Fibroblast of lung (primary cell): ENCODE measurements around the gene SIGLEC7. TPM values are rescaled to one million over a fixed set of nuclear protein-coding genes. Genes with fewer than 3 reads are reported as not detected.

Experiments used
- DNase-seq, 2 donors: peaks; one replicate each; pipeline versions ENCODE4 v3.0.0 to v3.0.0-alpha.2; 2010; ENCODE audit warnings: low read depth in 2 of 2
- H2AFZ ChIP-seq: 2 replicates; pipeline ENCODE4 v1.5.1; 2012; ENCODE audit warnings: low read length, control low read depth, inconsistent platforms
- H3K27ac ChIP-seq: 2 replicates; pipeline ENCODE4 v1.5.1; 2011; ENCODE audit warnings: low read length, control low read depth; ENCODE audit not compliant: insufficient read depth
- H3K27me3 ChIP-seq: 2 replicates; pipeline ENCODE4 v1.5.1; 2011; ENCODE audit warnings: mild to moderate bottlenecking, low read length; ENCODE audit not compliant: control insufficient read depth, insufficient read depth
- H3K36me3 ChIP-seq: 2 replicates; pipeline ENCODE4 v1.5.1; 2011; ENCODE audit warnings: low read length; ENCODE audit not compliant: control insufficient read depth, insufficient read depth
- H3K4me1 ChIP-seq: 2 replicates; pipeline ENCODE4 v1.5.1; 2011; ENCODE audit warnings: low read length; ENCODE audit not compliant: control insufficient read depth, insufficient read depth; ENCODE audit errors: extremely low read depth
- H3K4me2 ChIP-seq: 2 replicates; pipeline ENCODE4 v1.5.1; 2011; ENCODE audit warnings: low read length, control low read depth; ENCODE audit not compliant: insufficient read depth; ENCODE audit errors: extremely low read depth
- H3K4me3 ChIP-seq, 4 experiments: fragments of 200-600 bp in 1 of 4; sonication (generic) in 1 of 4; replicated peaks in 1 of 4; 2 replicates each; pipeline ENCODE4 v1.5.1; 2011 to 2016; ENCODE audit warnings: low read length in 4 of 4, low read depth in 3 of 4, mild to moderate bottlenecking in 3 of 4, control low read depth in 2 of 4, inconsistent platforms in 1 of 4, mixed read lengths in 1 of 4; ENCODE audit not compliant: insufficient read depth in 1 of 4; ENCODE audit errors: control extremely low read depth in 1 of 4
- H3K79me2 ChIP-seq: 2 replicates; pipeline ENCODE4 v1.5.1; 2012; ENCODE audit warnings: mild to moderate bottlenecking, low read length, inconsistent platforms; ENCODE audit not compliant: control insufficient read depth, insufficient read depth
- H3K9ac ChIP-seq: 2 replicates; pipeline ENCODE4 v1.5.1; 2011; ENCODE audit warnings: mild to moderate bottlenecking, low read length, control low read depth; ENCODE audit not compliant: insufficient read depth
- H3K9me3 ChIP-seq: 2 replicates; pipeline ENCODE4 v1.5.1; 2012; ENCODE audit warnings: low read depth, low read length; ENCODE audit not compliant: control insufficient read depth, insufficient read depth
- H4K20me1 ChIP-seq: 2 replicates; pipeline ENCODE4 v1.5.1; 2011; ENCODE audit warnings: low read length; ENCODE audit not compliant: control insufficient read depth, insufficient read depth; ENCODE audit errors: extremely low read depth
- CTCF ChIP-seq, 2 donors: IDR thresholded peaks in 1 of 2; conservative IDR thresholded peaks in 1 of 2; 1 replicate in 1 of 2; 2 replicates in 1 of 2; pipeline ENCODE4 v1.5.1; 2011 to 2012; ENCODE audit warnings: low read length in 2 of 2, control low read depth in 1 of 2, inconsistent platforms in 1 of 2, low read depth in 1 of 2, mild to moderate bottlenecking in 1 of 2
- EZH2 ChIP-seq: IDR thresholded peaks from 2 replicates; pipeline ENCODE4 v1.5.1; 2012; ENCODE audit warnings: low read length, control low read depth, mild to moderate bottlenecking; ENCODE audit errors: missing control alignments
- polyA plus RNA-seq, 2 donors: library from polyadenylated mRNA; depleted of rRNA in 1 of 2; stranded (reverse) in 1 of 2; unstranded in 1 of 2; fragments of >200 nt; gene quantifications; 2 replicates each; pipeline ENCODE4 v1.2.1, GENCODE V29; 2011 to 2012; ENCODE audit warnings: missing spikeins in 1 of 2
- total RNA-seq: library from RNA; depleted of rRNA; stranded (reverse); fragments of >200 nt; gene quantifications from 2 replicates; pipeline ENCODE4 v1.2.1, GENCODE V29; 2014

Gene SIGLEC7
- total and polyA plus RNA-seq, 2 donors (not counting 1 experiment from before 2014, with no cell fraction given): not detected

GRCh38 chr19:51188227-51188559 is 46.1 kb downstream of the SIGLEC7 start:
- Histone ChIP-seq H3K79me2 (no peaks in the 10 kb centered on the region), H3K27me3 (no peaks in the 10 kb centered on the region), H3K4me3 (no peak overlapping the region), H3K36me3 (no peaks in the 10 kb centered on the region), H3K9ac (no peak overlapping the region), H3K4me2 (no peak overlapping the region), H2AFZ (no peak overlapping the region), H3K9me3 (no peaks in the 10 kb centered on the region), H4K20me1 (no peaks in the 10 kb centered on the region), H3K27ac (no peak overlapping the region), H3K4me1 (no peaks in the 10 kb centered on the region)
- TF ChIP-seq CTCF (conservative IDR thresholded peaks at IDR 0.05 in 1 of 2, IDR thresholded peaks at IDR 0.05 in 1 of 2; ENCODE audit: low read depth in 1 of 2, low read length in 2 of 2) (no peak), EZH2 (no peak)
- no peak for DNase-seq

GRCh38 chr19:51192689-51193088 is 50.6 kb downstream of the SIGLEC7 start:
- no peak overlapping the region for H3K9ac ChIP-seq
- H4K20me1 ChIP-seq: no peaks in the 10 kb centered on the region
- H3K36me3 ChIP-seq: no peaks in the 10 kb centered on the region
- no peak overlapping the region for H3K4me3 ChIP-seq
- H2AFZ ChIP-seq: no peak overlapping the region
- H3K9me3 ChIP-seq: no peaks in the 10 kb centered on the region
- no peak for TF ChIP-seq EZH2
- no peak for TF ChIP-seq CTCF (conservative IDR thresholded peaks at IDR 0.05 in 1 of 2, IDR thresholded peaks at IDR 0.05 in 1 of 2; ENCODE audit: low read depth in 1 of 2, low read length in 2 of 2)
- no peaks in the 10 kb centered on the region for H3K79me2 ChIP-seq
- no peak overlapping the region for H3K4me2 ChIP-seq
- no peak overlapping the region for H3K27ac ChIP-seq
- H3K4me1 ChIP-seq: no peaks in the 10 kb centered on the region
- no peaks in the 10 kb centered on the region for H3K27me3 ChIP-seq
- no peak for DNase-seq

- no peaks in the 10 kb centered on the region for H3K9me3 ChIP-seq
- DNase-seq: no peak
- H3K27me3 ChIP-seq: no peaks in the 10 kb centered on the region
- H4K20me1 ChIP-seq: no peaks in the 10 kb centered on the region
- H3K36me3 ChIP-seq: no peaks in the 10 kb centered on the region
- no peaks in the 10 kb centered on the region for H3K4me1 ChIP-seq
- no peak overlapping the region for H3K4me3 ChIP-seq
- H3K4me2 ChIP-seq: no peak overlapping the region
- H3K27ac ChIP-seq: no peak overlapping the region
- no peaks in the 10 kb centered on the region for H3K79me2 ChIP-seq
- TF ChIP-seq CTCF (conservative IDR thresholded peaks at IDR 0.05 in 1 of 2, IDR thresholded peaks at IDR 0.05 in 1 of 2; ENCODE audit: low read depth in 1 of 2, low read length in 2 of 2): no peak
- no peak for TF ChIP-seq EZH2
- H2AFZ ChIP-seq: no peak overlapping the region
- H3K9ac ChIP-seq: no peak overlapping the region
Observed at GRCh38 chr19:51194527-51195315, 52.6 kb downstream of the SIGLEC7 start.
